ENCODE data around the gene GARRE1.

Gene GARRE1

GRCh38 chr19:34269489-34269888, 15.1 kb downstream of the GARRE1 start:
- no peaks in the 10 kb centered on the region for H3K36me3 ChIP-seq
- H3K9me3 ChIP-seq (ENCODE audit: severe bottlenecking) = no peaks in the 10 kb centered on the region
- no peak for DNase-seq
- no peak overlapping the region for H3K27ac ChIP-seq
- no peaks in the 10 kb centered on the region for H3K27me3 ChIP-seq (ENCODE audit: insufficient read depth, low read depth, severe bottlenecking)
- no peak for TF ChIP-seq CTCF (IDR thresholded peaks at IDR 0.05; ENCODE audit: low read depth, low read length)
- H3K4me3 ChIP-seq (ENCODE audit: low read depth, low read length) = no peak overlapping the region

GRCh38 chr19:34269968-34270621, 15.7 kb downstream of the GARRE1 start:
- Histone ChIP-seq H3K9me3 (ENCODE audit: severe bottlenecking) (no peaks in the 10 kb centered on the region), H3K4me3 (ENCODE audit: low read depth, low read length) (no peak overlapping the region), H3K36me3 (no peaks in the 10 kb centered on the region), H3K27me3 (ENCODE audit: insufficient read depth, low read depth, severe bottlenecking) (no peaks in the 10 kb centered on the region), H3K27ac (no peak overlapping the region)
- no peak for TF ChIP-seq CTCF (IDR thresholded peaks at IDR 0.05; ENCODE audit: low read depth, low read length)
- no peak for DNase-seq

- no peak overlapping the region for H3K4me3 ChIP-seq (ENCODE audit: low read depth, low read length)
- TF ChIP-seq CTCF (IDR thresholded peaks at IDR 0.05; ENCODE audit: low read depth, low read length) = no peak
- no peaks in the 10 kb centered on the region for H3K9me3 ChIP-seq (ENCODE audit: severe bottlenecking)
- no peak overlapping the region for H3K27ac ChIP-seq
- DNase-seq = no peak
- H3K27me3 ChIP-seq (ENCODE audit: insufficient read depth, low read depth, severe bottlenecking) = no peaks in the 10 kb centered on the region
- H3K36me3 ChIP-seq = no peaks in the 10 kb centered on the region
Observed at GRCh38 chr19:34273121-34273520, 18.8 kb downstream of the GARRE1 start.

GRCh38 chr19:34274284-34274826, 20.0 kb downstream of the GARRE1 start:
- H3K27me3 ChIP-seq (ENCODE audit: insufficient read depth, low read depth, severe bottlenecking) = no peaks in the 10 kb centered on the region
- no peak overlapping the region for H3K27ac ChIP-seq
- no peak overlapping the region for H3K4me3 ChIP-seq (ENCODE audit: low read depth, low read length)
- TF ChIP-seq CTCF (IDR thresholded peaks at IDR 0.05; ENCODE audit: low read depth, low read length) = no peak
- no peaks in the 10 kb centered on the region for H3K9me3 ChIP-seq (ENCODE audit: severe bottlenecking)
- peaks cover 4% of the 10 kb centered on the region; the same call in 1 of the 2 replicates for H3K36me3 ChIP-seq
- no peak for DNase-seq

GRCh38 chr19:34274827-34275625, 20.7 kb downstream of the GARRE1 start:
- Histone ChIP-seq H3K9me3 (ENCODE audit: severe bottlenecking) (no peaks in the 10 kb centered on the region), H3K27me3 (ENCODE audit: insufficient read depth, low read depth, severe bottlenecking) (no peaks in the 10 kb centered on the region), H3K4me3 (ENCODE audit: low read depth, low read length) (no peak overlapping the region), H3K27ac (no peak overlapping the region), H3K36me3 (peaks cover 4% of the 10 kb centered on the region; the same call in 1 of the 2 replicates)
- no peak for TF ChIP-seq CTCF (IDR thresholded peaks at IDR 0.05; ENCODE audit: low read depth, low read length)
- DNase-seq = no peak
